Measurements from ENCODE around the gene TBC1D9B.

DNA sequence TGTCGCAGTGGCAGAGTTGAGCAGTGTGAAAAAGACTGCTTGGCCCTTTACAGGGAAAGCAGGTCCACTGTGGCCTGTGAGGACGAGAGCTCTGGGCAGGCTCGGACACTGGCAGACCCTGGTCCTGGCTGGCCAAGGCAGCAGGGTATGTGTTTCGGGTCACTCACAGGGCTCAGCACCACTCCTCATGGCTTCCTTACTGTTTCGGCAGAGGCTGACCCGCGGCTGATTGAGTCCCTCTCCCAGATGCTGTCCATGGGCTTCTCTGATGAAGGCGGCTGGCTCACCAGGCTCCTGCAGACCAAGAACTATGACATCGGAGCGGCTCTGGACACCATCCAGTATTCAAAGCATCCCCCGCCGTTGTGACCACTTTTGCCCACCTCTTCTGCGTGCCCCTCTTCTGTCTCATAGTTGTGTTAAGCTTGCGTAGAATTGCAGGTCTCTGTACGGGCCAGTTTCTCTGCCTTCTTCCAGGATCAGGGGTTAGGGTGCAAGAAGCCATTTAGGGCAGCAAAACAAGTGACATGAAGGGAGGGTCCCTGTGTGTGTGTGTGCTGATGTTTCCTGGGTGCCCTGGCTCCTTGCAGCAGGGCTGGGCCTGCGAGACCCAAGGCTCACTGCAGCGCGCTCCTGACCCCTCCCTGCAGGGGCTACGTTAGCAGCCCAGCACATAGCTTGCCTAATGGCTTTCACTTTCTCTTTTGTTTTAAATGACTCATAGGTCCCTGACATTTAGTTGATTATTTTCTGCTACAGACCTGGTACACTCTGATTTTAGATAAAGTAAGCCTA is 71.3 kb downstream of the TBC1D9B start:
- TF ChIP-seq, protein P1, sequence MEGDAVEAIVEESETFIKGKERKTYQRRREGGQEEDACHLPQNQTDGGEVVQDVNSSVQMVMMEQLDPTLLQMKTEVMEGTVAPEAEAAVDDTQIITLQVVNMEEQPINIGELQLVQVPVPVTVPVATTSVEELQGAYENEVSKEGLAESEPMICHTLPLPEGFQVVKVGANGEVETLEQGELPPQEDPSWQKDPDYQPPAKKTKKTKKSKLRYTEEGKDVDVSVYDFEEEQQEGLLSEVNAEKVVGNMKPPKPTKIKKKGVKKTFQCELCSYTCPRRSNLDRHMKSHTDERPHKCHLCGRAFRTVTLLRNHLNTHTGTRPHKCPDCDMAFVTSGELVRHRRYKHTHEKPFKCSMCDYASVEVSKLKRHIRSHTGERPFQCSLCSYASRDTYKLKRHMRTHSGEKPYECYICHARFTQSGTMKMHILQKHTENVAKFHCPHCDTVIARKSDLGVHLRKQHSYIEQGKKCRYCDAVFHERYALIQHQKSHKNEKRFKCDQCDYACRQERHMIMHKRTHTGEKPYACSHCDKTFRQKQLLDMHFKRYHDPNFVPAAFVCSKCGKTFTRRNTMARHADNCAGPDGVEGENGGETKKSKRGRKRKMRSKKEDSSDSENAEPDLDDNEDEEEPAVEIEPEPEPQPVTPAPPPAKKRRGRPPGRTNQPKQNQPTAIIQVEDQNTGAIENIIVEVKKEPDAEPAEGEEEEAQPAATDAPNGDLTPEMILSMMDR (IDR thresholded peaks at IDR 0.05), result no peak
- TF ChIP-seq POLR2AphosphoS5 (IDR thresholded peaks at IDR 0.05), result peak; percentile 74

Data from gastroesophageal sphincter (tissue), 3 donors.